CD4-positive, alpha-beta T cell treated with Interferon alpha-2 for 1 hour (primary cell): ENCODE data around the gene SLC22A14.
"Not testable (repeated sequence)": the region's sequence is repeated elsewhere in the genome, so short reads cannot be mapped to it uniquely, and the experiment has no call there.

ENCODE experiments used
- DNase-seq, 2 donors: peaks; one replicate each; pipeline ENCODE4 v3.0.0-alpha.2; 2020 to 2022

Gene SLC22A14, protein sequence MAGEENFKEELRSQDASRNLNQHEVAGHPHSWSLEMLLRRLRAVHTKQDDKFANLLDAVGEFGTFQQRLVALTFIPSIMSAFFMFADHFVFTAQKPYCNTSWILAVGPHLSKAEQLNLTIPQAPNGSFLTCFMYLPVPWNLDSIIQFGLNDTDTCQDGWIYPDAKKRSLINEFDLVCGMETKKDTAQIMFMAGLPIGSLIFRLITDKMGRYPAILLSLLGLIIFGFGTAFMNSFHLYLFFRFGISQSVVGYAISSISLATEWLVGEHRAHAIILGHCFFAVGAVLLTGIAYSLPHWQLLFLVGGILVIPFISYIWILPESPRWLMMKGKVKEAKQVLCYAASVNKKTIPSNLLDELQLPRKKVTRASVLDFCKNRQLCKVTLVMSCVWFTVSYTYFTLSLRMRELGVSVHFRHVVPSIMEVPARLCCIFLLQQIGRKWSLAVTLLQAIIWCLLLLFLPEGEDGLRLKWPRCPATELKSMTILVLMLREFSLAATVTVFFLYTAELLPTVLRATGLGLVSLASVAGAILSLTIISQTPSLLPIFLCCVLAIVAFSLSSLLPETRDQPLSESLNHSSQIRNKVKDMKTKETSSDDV

DNA sequence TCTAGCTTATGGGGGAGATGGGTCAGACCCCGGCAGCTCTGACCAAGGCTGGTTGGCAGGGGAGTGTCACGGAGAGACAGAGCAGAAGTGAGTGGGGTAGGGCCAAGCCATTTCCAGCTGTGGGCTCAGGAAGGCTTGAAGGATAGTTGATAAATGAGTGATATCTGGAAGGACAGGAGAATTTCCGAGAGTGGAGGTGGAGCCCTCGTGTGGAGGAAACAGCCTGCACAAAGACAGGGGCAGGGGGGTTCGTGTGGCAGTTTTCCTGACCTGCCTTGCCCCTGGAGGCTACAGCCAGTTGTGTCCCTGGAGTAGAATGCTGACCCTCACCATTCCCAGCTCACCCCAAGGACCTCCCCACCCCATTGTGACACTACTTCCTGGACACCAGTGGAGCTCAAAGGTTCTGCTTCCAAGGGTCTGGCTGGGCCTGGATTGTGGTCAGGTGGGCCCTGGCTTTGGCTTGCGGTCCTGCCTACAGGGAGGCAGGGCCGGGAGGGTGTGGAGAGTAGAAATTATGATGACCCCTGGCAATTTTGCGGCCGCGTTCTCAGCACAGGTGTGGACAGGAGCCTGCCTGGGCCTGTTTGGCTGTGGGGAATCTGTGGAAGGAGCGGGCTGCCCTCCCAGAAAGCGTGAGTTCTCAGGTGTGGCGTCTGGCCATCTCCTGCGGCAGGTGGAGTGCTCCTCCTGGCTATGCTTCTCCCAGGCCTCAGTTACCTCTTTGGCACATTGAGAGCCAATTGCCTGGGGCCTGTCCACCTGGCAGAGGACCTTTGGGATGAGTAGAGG, at the start of gene SLC22A14:
TSS of gene SLC22A14 (plus strand) at position 400 of the 792 bp plus-strand sequence. CDS start 23,733 bp downstream, outside the sequence.
- no peak for DNase-seq

DNA sequence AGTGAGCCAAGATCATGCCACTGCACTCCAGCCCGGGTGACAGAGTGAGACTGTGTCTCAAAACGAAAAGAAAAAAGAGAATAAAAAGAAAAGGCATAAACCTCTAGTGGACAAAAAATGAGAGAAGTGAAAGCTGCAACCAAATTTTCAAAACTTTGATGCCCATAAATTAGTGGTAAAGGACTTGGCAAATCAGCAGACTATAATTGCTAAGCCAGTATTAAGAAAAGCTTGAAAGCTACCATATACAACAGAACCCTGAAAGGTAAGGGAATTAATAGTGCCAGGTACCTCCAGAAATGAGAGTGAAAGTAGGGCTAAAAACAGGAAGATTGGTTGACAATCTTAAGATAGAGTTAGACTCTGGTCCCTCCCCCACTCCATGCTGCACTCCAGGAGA, 49.4 kb upstream of the SLC22A14 start:
- no peak for DNase-seq

DNA sequence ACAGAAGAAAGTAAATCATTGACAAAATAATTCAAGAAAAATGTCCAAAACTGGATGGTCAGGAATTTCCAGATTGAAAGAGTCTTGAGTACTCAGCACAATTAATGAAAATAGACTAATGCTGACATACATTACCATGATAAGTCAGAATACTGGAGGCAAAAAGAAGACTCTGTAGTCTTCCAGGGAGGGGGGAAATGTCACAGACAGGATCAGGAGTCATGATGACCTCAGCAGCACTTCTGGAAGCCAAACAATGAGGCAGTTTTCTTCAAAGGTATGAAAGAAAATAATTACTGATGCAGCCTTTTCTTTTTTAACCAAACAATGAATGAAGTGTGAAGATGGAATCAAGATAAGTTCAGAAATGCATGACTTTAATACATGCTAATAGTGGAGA, 46.6 kb upstream of the SLC22A14 start:
- no peak for DNase-seq

DNA sequence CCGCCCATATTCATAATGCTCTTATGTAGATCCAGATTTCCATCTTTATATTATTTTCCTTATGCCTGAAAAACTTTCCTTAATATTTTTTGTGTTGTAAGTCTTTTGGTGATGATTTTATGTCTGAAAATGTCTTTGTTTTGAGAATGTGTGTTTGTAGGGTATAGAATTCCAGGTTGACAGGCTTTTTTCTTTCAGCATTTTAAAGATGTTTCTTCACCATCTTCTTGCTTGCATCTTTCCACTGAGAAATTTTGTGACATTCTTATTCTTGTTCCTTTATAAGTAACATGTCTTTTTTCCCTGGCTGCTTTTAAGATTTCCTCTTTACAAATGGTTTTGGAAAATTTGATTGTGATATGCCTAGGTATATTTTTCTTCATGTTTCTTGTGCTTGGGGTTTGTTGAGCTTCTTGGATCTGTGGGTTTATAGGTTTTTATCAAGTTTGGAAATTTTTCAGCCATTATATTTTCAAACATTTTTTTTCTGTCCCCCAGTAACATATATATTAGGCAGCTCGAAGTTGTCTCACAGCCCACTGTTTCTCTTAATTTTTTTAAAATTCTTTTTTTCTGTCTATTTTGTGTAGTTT, 43.6 kb upstream of the SLC22A14 start:
- no peak for DNase-seq

DNA sequence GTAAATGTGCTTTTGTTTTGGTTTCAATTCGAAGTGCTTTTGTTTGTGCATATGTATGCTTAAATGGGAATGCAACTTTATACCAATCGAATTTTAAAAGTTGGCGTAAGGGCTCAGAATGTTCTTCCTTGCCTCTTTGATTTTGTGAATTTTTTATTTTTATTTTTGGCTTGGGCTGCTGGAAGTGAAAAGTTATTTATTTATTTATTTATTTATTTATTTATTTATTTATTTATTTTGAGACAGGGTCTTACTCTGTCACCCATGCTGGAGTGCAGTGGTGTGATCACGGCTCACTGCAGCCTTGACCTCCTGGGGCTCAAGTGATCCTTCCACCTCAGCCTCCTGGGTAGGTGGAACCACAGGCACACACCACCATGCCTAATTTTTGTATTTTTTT, 39.3 kb upstream of the SLC22A14 start:
- not testable (repeated sequence) for DNase-seq

DNA sequence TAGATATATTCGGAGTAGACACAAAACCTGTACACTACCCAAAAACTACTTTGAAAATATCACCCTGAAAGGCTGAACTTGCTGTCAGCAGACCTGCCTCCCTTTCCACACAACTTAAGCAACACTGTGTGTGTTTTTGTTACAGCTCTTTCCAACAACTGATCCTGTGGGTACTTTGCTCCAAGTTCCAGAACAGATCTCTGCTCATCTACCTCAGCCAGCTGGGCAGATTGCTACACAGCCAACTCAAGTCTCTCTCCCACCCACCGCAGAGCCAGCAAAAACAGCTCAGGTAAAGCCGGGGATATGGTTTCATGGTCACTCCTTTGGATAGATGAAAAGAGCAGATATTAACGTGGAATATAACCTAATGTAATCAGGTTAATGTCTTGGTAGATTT, 36.2 kb upstream of the SLC22A14 start:
- DNase-seq: no peak

DNA sequence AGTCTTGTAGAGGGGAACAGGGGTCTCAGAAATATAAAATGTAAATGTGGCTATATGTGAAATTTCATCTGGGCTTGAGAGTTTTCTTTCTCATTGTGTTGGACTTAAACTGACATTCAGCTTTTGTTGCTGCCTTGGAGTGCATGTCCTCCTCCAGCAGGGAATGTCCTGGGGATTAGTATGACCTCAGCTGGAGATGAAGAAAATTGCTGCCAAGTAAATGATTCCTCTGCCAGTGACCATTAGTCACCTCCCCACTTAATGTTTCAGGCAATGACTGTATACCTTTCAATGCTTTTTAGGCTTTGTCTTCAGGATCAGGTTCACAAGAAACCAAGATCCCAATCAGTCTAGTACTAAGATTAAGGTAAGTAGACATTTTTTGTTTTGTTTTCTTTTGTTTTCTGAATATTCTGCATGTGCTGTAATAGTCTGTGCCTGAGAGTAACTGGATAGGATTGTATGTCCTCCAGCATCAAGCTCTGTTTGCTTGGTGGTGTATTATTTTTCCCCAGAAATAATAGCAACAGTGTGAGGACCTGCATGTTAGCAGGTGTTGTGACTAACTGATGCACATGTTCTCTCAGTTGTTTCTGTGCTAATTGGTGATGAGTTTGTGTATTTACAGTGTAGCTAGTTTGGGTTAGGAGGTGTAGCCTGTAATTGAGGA, 34.6 kb upstream of the SLC22A14 start:
- no peak for DNase-seq

DNA sequence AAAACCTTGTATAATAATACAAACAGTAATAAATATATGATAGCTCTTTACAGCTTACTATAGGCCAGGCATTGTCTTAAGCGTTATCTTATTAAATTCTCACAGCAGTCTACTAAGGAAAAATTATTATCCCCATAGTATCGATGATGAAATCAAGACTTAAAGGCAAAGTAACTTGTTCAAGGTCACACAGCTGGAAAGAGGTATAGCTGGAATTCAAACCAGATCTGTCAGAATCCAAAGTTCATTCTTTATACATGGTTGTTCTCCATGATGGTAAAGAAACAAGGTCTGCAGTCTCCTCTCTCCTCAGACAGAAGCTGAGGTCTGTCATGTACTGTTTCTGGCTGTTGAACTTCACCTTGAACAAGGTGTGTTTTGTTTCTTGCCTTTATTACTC, 31.9 kb upstream of the SLC22A14 start:
- no peak for DNase-seq

DNA sequence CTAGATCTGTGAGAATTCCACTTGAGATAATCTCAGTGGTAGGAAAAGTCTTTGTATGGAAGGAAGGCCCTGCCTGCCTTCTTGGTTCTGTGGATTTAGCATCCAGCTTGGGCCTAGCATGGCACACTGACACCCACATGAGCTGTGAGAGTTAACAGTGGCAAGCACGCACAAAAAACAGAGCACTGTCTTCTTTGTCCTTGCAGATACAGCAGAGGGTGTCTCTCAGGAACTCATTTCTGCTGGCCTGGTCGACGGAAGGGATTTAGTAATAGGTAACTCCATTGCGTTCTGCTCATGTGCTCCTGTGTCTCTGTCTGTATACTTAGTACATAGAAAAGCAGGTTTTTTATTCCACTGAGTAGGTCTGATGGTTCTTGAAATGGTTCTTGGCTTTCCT, 30.9 kb upstream of the SLC22A14 start:
- DNase-seq: no peak

DNA sequence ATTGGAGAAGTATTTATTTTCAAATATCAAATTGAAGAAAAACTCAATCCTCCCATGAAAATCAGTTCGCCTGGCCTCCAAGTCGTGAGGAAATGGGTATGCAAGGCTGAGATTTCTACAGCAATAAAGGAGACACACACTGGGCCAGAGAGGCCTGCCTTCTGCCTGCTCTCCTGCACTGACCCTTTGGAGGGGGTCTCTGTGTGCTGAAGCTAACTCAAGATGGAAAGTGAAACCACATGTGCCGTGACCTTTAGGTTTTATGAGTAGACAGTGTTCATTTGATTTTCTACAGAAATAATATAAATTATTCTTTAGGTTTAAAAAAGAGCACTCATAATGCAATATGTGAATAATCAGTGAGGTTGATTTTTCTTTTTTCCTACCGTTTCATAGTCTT, 28.4 kb upstream of the SLC22A14 start:
- no peak for DNase-seq

DNA sequence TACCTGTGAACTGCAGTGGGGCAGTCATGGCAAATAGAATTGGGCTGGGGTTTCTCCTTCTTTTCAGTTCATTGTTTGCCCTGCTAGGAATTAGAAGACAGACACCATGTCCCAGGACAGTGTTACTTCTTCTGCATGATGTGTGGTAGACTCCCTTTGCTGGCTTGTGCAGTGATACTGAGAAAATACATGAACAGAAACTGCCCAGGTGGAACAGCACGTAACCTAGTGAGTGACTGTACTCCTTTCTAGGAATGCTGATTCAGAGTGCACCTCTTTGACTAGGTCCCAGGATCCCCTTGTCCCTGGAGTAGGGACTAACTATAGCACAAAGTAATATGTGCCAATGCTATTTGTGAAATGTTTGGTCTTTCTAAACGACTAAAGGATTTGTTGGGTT, 27.2 kb upstream of the SLC22A14 start:
- no peak for DNase-seq

DNA sequence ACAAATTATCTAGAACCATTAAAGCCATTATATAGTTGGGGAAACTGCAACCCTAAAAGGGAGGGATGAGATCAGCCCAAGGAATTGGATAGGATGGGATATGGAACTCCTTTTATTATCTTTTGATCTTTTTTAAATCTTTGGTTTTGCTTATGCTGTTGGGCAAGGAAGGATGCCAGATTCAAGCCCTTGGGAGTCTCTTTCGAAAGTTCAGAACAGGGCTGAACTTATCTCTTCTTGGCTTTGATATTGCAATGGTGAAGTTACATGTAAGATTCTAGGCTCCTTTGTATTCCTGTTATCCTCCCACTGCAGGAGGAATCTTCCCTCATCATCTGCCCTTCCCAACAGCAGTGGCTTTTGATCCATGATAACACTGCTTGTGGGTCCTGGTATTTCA, 26.5 kb upstream of the SLC22A14 start:
- no peak for DNase-seq

DNA sequence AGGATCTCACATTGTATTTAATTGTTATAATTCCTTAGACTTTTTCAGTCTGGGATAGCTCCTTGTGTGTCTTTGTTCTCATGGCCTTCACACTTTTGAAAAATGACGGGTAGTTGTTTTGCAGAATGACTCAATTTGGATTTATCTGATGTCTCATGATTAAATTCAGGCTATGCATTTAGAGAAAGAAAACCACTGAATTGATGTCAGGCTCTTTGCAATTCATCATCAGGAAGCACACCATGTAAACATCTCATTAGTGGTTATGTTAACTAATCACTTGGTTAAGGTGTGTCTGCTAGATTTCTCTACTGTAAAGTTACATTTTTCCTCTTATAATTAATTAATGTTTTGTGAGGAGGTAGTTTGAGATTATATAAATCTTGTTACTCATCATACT, 24.5 kb upstream of the SLC22A14 start:
- peak in 1 of 2 donors; percentile 3 for DNase-seq

DNA sequence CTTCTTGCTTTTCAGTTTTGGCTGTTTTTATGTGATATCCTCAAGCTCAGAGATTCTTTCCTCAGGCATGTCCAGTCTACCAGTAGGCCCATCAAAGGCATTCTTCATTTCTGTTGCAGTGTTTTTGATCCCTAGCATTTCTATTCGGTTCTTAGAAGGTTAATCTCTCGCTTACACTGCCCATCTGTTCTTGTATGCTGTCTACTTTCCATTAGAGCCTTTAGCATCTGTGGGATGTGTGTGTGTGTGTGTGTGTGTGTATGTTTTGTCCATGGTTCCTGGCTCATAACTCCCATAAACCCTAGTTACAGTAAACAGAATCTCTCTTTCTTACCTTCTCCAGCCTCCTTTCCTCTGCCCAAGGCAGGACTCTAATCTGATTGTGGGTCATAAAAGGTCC, 21.6 kb upstream of the SLC22A14 start:
- DNase-seq: no peak

DNA sequence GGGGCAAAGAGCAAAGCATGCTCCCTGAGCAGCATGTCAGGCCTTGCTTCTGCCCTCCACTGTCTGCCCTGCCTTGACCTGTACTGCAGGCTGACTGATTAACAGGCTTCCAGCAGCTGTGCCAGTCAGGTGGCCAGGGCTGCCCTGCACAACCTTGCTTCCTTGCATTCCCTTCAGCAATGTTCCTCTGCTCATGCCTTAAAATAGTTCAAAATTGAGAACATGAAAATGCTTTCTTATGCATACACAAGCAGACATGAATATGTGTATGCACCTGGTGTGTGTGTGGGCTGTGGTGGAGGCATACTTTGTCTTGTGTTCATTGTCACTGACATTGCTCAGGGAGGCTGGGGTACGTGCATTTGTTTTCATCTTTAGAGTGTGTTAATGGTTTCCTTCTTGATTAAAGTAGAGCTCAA, 17.7 kb upstream of the SLC22A14 start:
- no peak for DNase-seq

DNA sequence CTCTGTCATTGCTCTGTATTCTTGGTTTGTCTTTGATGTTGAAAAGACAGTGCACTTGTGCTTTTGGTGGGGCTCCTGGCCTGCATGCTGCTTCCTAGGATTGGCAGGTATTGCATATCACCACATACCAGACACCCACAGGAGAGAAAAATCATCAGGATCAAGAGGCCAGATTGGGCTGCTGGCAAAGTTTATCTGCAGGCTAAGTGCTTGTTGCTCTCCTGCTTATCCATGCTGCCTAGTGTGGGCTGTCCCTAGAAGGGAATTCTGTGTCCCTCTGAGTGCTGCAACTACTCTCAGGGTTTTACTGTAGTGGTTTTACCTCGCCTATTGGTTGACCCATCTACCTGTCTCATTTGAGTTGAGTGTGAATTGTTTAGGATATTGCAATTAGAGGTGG, 17.3 kb upstream of the SLC22A14 start:
- no peak for DNase-seq

DNA sequence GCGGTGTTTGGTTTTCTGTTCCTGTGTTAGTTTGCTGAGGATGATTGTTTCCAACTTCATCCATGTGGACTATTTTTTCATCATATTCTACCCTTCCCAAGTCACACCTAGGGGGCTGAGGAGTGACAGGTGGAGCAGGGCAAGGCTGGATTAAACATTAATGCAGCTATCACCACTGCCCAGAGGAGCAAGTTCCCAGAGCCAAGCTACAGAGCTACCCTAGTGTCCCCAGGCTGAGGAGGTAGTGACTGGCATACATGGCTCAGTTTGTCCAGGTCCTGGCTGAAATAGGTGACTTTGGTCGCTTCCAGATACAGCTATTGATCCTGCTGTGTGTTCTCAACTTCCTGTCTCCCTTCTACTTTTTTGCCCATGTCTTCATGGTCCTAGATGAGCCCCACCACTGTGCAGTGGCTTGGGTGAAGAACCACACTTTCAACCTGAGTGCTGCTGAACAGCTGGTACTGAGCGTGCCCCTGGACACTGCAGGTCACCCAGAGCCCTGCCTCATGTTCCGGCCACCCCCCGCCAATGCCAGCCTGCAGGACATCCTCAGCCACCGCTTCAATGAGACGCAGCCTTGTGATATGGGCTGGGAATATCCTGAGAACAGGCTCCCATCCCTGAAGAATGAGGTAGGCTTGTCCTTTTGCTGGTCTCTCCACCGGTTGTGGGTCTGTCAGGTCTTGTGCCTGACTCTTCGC, 16.3 kb upstream of the SLC22A14 start, which contains the start of gene SLC22A13:
TSS of gene SLC22A13 (plus strand) at position 209 of the 704 bp plus-strand sequence. CDS start at position 258, 49 bp downstream.
- no peak for DNase-seq

DNA sequence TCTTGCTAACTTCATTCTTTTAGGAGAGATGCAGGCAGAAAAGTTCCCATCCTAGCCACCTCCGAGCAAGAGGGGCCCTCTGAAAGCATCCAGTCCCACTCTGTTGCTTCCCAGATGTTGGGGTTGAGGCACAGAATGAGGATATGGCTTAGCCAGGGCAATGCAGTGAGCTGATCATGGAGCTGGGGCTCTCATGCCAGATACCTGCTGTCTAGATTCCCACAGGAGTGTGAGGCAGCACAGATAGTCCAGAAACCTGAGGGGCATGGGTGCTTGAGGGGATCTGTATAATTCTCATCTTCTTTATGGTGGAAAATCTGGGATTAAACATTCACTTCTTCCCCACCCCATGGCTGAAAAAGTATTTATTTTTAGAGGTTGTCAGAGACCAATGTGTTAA, 15.3 kb upstream of the SLC22A14 start:
- no peak for DNase-seq

DNA sequence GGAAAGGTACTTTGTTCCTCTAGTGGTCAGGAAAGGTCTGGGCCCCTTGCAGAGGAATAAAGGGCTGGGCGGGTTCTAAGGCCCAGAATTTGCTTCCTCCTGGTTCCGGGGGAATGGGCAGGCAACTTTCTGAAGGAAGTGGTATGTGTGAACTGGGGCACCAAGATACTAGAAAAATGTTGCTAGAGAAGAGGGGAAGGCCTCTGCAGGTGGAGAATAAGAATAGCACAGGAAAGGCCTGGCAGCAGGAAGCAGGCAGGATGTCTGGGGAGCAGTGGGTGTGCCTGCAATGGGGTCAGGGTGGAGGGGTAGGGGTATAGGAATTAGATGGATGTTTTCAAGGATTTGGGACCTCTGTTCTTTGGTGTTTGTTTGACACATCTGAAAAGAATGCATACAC, 14.4 kb upstream of the SLC22A14 start:
- no peak for DNase-seq

DNA sequence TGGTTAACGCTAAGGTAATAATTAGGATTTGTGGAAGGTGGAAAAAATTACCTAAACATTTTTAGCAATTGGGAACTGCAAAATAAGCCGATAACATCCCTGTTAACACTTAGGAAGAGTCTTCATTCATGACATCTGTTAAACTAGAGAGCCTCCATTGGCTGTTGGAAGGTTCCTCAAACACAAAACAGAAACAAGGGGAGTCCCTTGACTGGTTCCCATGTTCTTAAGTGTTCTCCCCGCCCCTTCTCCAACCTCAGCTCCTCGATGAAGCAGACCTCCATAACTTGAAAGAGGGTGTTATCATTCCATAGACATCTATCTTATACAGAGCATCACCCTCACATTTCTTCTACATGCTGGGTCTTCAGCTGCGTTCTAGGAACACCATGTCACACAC, 14.0 kb upstream of the SLC22A14 start:
- DNase-seq: no peak

DNA sequence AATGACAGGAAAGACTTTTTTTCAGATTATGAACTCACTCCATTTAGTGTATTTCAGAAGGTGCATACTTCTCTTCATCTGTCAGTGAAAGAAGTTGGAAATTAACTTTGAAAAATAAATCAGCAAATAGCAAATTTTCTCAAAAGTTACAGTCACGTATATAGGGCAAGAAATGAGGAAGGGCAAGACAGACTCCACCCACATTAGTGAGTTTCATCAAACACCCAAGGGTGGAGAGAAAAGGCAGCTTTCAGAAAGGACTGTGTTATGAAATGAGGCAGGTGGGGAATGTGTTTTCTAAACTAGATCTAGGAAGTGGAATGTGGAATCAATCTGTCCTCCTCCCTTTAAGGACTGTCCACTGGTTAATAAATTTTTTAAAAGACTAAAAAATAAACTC, 13.6 kb upstream of the SLC22A14 start:
- no peak for DNase-seq

DNA sequence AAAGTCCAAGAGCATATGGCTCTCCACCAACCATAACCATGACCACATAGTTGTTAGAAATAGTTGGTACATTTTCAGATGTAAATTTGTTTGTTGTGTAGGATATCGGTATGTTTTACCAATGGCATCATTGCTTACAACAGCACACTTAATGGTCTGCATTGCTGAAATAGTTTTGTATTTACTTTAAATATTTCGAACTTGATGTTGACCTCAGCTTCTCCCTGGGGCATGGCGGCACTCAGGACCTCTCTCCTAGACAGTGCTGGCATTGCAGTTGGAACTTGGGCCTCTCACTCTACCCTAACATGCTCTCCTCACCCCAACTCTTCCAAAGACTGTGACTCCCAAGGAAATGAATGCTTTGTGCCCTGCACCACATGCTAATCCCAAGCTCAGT, 11.5 kb upstream of the SLC22A14 start:
- DNase-seq: no peak
